NCI-H526 treated with DMSO at 0.1 percent for 48 hours (cell line): ENCODE results near the gene ST6GALNAC6.

Experiments
- DNase-seq: peaks from one replicate; lab custom pipeline; 2025; lab: John Stamatoyannopoulos, UW

Gene ST6GALNAC6

GRCh38 chr9:127916720-127917581, 17.5 kb upstream of the ST6GALNAC6 start, which contains the start of gene ST6GALNAC4:
ST6GALNAC4 (minus strand) TSS chr9:127917041; CDS start chr9:127916419, 622 bp downstream.
- DNase-seq = peak; percentile 44

GRCh38 chr9:127915801-127916719, 16.7 kb upstream of the ST6GALNAC6 start:
- no peak for DNase-seq

- DNase-seq = no peak
Measured at GRCh38 chr9:127915325-127915752, 15.9 kb upstream of the ST6GALNAC6 start.

DNA sequence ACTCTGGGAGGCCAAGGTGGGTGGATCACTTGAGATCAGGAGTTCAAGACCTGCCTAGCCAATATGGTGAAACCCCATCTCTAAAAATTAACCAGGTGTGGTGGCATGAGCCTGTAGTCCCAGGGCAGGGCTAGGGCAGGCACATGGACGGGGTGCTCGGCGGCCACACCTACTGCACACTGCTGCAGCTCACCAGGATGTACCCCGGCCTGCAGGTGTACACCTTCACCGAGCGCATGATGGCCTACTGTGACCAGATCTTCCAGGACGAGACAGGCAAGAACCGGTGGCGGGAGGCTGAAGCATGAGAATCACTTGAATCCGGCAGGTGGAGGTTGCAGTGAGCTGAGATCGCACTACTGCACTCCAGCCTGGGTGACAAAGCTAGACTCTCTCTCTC, 14.3 kb upstream of the ST6GALNAC6 start:
- DNase-seq = no peak

GRCh38 chr9:127912882-127913281, 13.5 kb upstream of the ST6GALNAC6 start:
- DNase-seq = no peak

GRCh38 chr9:127912296-127912695, 12.9 kb upstream of the ST6GALNAC6 start:
- DNase-seq = no peak

DNA sequence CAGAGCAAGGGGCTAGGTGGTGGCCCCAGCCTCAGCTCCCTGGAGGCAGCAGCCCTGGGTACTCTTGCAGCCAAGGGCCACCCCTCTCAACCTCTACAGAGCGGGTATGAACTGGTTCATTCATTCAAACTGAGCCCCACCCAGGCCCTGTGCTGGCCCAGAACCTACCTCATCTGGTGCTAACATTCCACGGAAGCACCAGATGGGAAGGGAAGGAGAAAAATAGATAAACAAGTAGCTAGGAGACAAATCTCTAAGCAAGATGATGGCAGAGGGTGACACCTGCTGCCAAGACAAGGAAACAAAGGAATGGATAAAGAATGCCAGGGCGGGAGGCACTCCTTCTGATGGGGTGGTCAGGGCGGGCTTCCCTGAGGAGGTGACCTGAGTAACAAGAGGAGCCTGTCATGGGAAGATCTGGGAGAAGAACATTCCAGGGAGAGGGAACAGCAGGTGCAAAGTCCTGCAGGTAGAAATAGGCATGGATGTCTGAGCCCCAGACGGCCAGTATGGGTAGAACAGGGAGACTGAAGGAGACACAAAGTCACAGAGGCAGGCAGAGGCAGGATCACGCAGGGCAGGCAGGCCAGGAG, 11.3 kb upstream of the ST6GALNAC6 start:
- DNase-seq = no peak

- DNase-seq = no peak
Measured at GRCh38 chr9:127909839-127910273, 10.5 kb upstream of the ST6GALNAC6 start.

DNA sequence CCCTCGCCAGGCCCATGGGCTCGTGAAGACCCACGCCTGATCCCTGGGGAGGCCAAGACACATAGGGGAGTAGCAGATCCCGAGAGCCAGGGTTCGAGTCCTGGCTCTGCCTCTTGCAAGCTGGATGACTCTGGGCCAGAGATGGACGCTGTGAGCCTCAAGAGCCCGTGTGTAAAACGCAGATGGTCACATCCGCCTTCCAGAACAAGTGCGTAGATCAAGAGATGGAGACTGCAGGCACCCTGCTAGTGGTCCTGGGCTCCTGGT, 9.2 kb upstream of the ST6GALNAC6 start:
- no peak for DNase-seq

DNA sequence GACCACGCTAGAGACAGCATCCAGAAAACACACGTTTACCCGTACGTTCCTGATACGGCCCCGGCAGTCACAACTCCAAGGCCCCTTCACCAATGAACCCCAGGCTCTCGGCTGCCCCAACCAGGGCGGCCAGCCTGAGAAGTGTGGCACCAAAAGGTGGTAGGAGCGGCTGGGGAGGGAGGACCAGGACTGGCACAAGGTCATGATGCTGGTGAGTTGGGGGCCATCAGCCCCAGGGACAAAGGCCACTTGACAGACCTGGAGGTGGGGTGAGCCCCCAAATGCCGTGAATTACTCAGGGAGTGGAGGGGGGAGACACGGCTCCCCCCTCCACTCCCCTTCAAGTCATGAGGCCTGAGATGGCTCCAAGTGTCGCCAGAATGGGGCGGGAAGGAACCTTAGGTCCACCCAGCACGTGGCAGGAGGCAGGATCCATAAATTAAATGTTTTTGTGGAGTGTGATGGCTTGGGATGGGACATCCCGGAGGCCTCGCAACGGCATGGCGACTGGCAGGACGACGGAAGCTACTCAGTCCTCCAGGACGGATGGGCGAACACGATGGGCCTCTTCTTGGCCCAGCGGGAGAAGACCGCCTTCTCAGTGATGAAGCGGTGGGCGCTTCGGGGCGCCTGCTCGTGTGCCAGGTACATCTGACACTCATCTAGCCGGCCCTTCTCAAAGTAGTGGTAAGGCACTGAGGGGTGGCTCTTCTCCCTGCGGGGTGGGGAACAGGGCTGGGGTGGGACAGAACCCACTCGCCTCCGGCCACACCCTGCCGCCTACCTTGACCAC, 8.7 kb upstream of the ST6GALNAC6 start:
- no peak for DNase-seq

- DNase-seq = no peak
Measured at GRCh38 chr9:127905788-127906191, 6.4 kb upstream of the ST6GALNAC6 start.

DNA sequence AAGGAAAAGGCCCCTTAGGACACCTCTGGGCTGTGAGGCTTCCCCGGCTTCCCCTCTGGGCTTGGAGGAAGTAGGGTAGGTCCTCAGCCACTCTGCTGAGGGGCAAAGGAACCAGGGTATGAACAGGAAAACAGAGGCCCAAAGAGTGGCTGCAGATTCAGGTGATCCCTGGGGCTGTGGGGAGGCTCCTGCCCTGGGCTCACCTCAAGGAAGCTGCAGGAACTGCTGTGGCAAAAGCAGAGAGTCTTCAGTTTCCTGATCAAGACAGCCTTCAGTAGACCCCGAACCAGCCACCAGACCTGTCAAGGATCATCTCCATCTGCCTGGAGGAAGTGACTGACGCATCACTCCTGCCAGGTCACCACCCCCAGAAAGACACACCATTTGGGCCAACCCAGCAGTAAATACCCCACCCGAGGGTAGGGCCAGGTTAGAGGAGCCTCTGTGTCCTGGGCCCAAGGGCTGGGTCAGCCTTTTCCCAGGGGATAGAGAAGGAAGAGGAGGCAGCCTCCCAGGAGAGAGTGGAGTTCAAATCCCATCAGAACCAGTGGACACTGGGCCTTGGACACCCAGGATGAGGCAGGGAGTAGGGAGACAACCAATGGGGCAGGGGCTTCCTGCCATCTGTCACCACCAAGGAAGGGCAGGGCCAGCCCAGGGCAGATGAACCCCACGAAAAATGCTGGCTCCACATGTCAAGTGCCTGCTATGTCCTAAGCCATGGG, 5.8 kb upstream of the ST6GALNAC6 start:
- DNase-seq = no peak

GRCh38 chr9:127904561-127905003, 5.2 kb upstream of the ST6GALNAC6 start:
- no peak for DNase-seq

DNA sequence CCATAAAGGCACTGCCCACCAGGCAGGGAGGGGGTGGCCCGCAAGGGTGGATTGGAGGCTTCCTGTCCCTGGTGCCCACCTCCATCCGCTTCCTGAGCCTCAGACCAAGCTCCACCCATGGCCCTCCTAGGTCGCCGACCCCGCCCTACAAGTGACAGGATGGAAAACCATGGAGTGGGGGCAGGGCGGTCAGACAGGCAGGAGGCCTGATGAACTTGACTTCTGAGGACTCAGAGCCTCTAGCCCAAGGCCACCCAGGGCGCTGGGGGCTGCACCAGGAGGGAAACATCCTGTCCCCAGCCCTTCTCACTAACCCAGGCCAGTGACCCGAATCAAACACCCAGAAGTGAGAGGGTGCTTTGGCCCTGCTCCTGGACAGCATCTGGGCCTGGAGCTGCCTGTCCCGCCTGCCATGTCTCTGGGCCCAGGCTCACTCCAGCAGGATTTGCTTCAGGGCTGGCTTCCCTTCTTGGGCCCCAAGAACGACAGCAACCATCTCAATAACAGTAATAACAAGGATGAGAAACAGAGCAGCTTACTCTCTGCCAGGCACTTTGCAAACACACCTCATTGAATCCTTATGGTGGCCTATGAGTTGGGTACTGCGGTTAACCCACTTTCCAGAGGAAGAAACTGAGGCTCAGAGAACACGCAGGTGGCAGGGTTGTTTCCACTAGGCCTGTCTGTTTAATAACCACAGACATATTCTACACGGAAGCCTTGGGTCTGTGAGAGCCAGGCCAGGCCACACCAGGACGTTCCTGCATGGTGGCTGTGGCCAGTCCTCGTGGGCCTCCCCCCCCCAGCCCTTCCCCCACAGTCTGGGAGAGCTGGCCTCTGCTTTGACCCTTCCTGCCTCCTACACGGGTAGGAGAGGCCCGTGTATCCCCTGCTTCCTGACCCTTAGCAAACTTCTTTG, 4.4 kb upstream of the ST6GALNAC6 start:
- DNase-seq = no peak

- no peak for DNase-seq
Measured at GRCh38 chr9:127898433-127899127, 823 bp downstream of the ST6GALNAC6 start.

GRCh38 chr9:127897193-127897692, 2.2 kb downstream of the ST6GALNAC6 start:
- DNase-seq = no peak

DNA sequence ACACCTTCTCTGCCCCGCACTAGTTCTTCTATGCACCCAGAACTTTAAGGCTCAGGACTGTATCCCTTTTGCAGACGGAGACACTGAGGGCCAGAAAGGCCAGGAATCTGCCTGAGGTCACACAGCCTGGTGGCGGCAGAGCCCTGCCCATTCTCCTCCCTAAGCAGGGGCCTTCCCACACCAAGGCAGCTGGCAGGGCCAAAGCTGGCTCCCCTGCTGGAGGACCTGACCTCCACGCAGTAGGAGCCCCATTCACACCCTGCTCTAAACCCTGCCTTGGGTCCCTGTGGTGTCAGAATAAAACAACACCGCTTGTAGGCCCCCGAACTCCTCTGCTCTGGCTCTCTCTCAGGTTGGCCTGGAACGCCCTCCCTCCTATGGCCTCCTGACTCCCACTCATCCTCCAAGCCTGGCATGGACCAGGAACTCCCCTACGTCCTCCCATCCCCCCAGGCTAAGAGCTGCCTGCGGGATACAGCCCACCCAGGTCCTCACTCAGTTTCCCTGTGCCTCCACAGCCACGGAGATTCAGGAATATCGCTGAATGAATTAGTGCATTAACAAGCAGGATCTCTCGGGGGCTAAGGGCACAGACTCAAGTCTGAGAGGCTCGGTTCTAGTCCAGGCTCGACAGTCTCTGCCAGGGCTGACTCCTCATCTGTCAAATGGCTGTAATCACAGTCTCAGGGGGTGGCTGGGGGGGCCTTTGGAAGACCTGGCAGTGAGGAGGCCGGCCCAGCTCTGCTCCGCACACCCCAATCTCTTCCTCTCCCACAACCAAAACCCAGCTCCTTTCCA, 2.8 kb downstream of the ST6GALNAC6 start:
- DNase-seq = no peak

GRCh38 chr9:127895811-127896210, 3.6 kb downstream of the ST6GALNAC6 start:
- no peak for DNase-seq
